ENCODE results near the gene PLB1. TPM values are rescaled to one million over a fixed set of nuclear protein-coding genes. Genes with fewer than 3 reads are reported as not detected.

PLB1 gene
- total RNA-seq, 1 donor from 2014 or later, result 2.2 TPM

DNA sequence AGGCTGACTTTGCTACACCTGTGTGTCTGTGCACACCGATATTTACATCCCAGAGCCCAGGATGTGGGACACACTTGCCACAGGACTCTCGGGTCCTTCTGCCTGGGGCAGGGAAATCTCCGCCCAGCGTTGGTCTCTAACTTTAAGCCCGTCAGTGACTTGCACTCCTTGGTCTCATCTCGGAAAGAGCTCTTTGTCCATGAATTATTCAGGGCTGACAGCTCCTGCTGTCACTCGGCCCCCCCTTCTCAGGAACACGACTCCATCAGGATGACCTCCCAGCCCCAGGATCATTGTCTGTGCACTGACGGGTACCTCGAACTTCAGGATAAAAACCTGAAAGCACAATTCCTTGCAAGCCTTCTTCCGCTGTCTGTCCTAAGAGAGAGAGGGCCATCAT, 26.6 kb downstream of the PLB1 start:
- no peak overlapping the region for H3K4me3 Mint-ChIP-seq
- DNase-seq (ENCODE audit: low spot score in 2 of 2, unreplicated experiment in 2 of 2), result no peak
- H3K27ac Mint-ChIP-seq, result no peak overlapping the region
- H3K27me3 Mint-ChIP-seq (ENCODE audit: low read depth), result peaks cover 61% of the 10 kb centered on the region
- peaks cover 29% of the 10 kb centered on the region for H3K4me1 Mint-ChIP-seq
- no peak for TF ChIP-seq CTCF (IDR thresholded peaks at IDR 0.05; ENCODE audit: unreplicated experiment)
- H3K9me3 Mint-ChIP-seq, result no peaks in the 10 kb centered on the region
- H3K36me3 Mint-ChIP-seq, result no peaks in the 10 kb centered on the region

- Mint-ChIP-seq H3K27me3 (ENCODE audit: low read depth) (peaks cover 51% of the 10 kb centered on the region), H3K4me1 (peaks cover 29% of the 10 kb centered on the region), H3K9me3 (no peaks in the 10 kb centered on the region), H3K4me3 (no peak overlapping the region), H3K36me3 (no peaks in the 10 kb centered on the region), H3K27ac (no peak overlapping the region)
- DNase-seq (ENCODE audit: low spot score in 2 of 2, unreplicated experiment in 2 of 2), result no peak
- no peak for TF ChIP-seq CTCF (IDR thresholded peaks at IDR 0.05; ENCODE audit: unreplicated experiment)
Observed at GRCh38 chr2:28523902-28524301, 28.0 kb downstream of the PLB1 start.

- no peak overlapping the region for H3K27ac Mint-ChIP-seq
- H3K36me3 Mint-ChIP-seq, result no peaks in the 10 kb centered on the region
- TF ChIP-seq CTCF (IDR thresholded peaks at IDR 0.05; ENCODE audit: unreplicated experiment), result no peak
- no peak for DNase-seq (ENCODE audit: low spot score in 2 of 2, unreplicated experiment in 2 of 2)
- H3K4me1 Mint-ChIP-seq, result peaks cover 29% of the 10 kb centered on the region
- H3K27me3 Mint-ChIP-seq (ENCODE audit: low read depth), result peaks cover 45% of the 10 kb centered on the region
- no peak overlapping the region for H3K4me3 Mint-ChIP-seq
- H3K9me3 Mint-ChIP-seq, result no peaks in the 10 kb centered on the region
Observed at GRCh38 chr2:28525481-28525880, 29.6 kb downstream of the PLB1 start.

DNA sequence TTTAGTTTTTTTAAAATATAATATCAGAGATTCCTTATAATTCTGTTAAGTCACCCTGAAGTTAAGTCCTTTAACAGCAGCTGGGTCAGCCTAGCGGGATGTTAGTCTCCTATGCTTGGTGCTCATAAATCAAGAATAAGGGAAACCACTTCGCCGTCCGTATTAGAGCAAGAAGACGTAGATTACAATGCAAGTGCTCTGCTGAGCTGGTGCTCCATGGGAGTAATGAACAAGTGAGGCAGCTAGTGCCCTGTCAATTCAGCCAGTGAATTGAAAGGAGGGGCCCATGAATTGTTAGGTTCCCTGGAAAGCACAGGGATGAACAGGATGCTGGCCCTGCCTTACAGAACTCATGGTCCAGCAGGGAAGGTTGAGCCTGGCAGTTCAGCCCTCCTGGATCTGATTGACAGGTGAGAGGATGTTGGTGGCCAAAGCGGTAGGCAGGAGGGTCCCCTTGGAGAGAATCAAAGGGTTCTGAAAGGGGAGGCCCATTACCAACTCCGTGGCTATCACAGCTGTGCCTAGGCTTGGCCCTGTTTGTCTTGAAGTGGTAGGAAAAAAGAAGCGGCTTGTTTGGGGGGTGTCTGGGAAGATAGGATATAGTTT, 30.8 kb downstream of the PLB1 start:
- no peak for DNase-seq (ENCODE audit: low spot score in 2 of 2, unreplicated experiment in 2 of 2)
- no peaks in the 10 kb centered on the region for H3K9me3 Mint-ChIP-seq
- H3K4me3 Mint-ChIP-seq, result no peak overlapping the region
- H3K27me3 Mint-ChIP-seq (ENCODE audit: low read depth), result peaks cover 37% of the 10 kb centered on the region
- H3K4me1 Mint-ChIP-seq, result peaks cover 21% of the 10 kb centered on the region
- no peak overlapping the region for H3K27ac Mint-ChIP-seq
- H3K36me3 Mint-ChIP-seq, result no peaks in the 10 kb centered on the region
- no peak for TF ChIP-seq CTCF (IDR thresholded peaks at IDR 0.05; ENCODE audit: unreplicated experiment)

GRCh38 chr2:28527196-28527595, 31.3 kb downstream of the PLB1 start:
- no peak for DNase-seq (ENCODE audit: low spot score in 2 of 2, unreplicated experiment in 2 of 2)
- H3K27me3 Mint-ChIP-seq (ENCODE audit: low read depth), result peaks cover 34% of the 10 kb centered on the region
- H3K4me1 Mint-ChIP-seq, result peaks cover 17% of the 10 kb centered on the region
- no peak overlapping the region for H3K27ac Mint-ChIP-seq
- H3K36me3 Mint-ChIP-seq, result no peaks in the 10 kb centered on the region
- no peaks in the 10 kb centered on the region for H3K9me3 Mint-ChIP-seq
- no peak for TF ChIP-seq CTCF (IDR thresholded peaks at IDR 0.05; ENCODE audit: unreplicated experiment)
- no peak overlapping the region for H3K4me3 Mint-ChIP-seq

DNA sequence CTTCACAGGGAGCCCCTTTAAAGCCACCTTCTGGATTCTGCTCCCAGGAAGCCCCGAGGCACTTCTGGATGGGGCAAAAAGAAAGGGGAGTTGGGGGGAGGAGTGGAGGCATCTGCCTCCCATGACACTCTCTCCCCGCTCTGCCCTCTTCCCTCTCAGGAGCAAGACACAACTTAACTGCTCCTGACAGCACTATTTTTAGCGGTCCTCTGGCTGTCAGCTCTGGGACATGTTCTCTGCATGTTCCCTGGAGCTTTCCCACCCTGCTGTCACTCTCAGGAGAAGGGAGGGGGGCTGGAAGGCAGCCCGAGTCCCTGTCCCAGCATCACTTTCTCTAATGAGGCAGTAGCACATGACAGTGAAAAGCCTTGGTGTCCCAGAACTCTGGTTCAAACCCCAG, 32.3 kb downstream of the PLB1 start:
- H3K9me3 Mint-ChIP-seq, result no peaks in the 10 kb centered on the region
- H3K4me1 Mint-ChIP-seq, result peaks cover 12% of the 10 kb centered on the region
- DNase-seq (ENCODE audit: low spot score in 2 of 2, unreplicated experiment in 2 of 2), result no peak
- no peaks in the 10 kb centered on the region for H3K36me3 Mint-ChIP-seq
- H3K27ac Mint-ChIP-seq, result no peak overlapping the region
- peaks cover 29% of the 10 kb centered on the region for H3K27me3 Mint-ChIP-seq (ENCODE audit: low read depth)
- no peak for TF ChIP-seq CTCF (IDR thresholded peaks at IDR 0.05; ENCODE audit: unreplicated experiment)
- H3K4me3 Mint-ChIP-seq, result no peak overlapping the region

All from mesothelial cell of epicardium (in vitro differentiated cells).